ENCODE measurements around the gene PLAAT5. TPM values are rescaled to one million over a fixed set of nuclear protein-coding genes. Genes with fewer than 3 reads are reported as not detected.

The PLAAT5 gene
- total and polyA plus RNA-seq, 11 donors, result 0.49 to 7.1 (median 1.5) TPM

DNA sequence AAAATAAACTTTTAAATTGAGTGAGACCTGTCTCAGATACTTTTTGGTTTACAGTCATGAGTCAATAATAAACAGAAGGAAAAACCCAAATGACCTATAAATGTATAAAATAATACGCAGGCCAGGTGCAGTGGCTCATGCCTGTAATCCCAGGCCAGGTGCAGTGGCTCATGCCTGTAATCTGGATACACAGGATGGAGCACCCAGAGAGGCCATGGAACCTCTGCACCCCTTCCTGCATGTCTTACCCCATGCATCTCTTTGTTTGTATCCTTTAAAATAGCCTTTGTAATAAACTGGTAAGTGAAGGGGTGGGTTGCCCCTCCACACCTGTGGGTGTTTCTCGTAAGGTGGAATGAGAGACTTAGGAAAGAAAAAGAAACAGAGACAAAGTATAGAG is 36.7 kb upstream of the PLAAT5 start:
- no peaks in the 10 kb centered on the region for H3K36me3 ChIP-seq
- H3K9me3 ChIP-seq, result peaks cover 0 to 18% (median 0%) of the 10 kb centered on the region in 12 donors
- ATAC-seq, result no peak
- no peaks in the 10 kb centered on the region for H3K27me3 ChIP-seq
- intact Hi-C loops (cut with DNase I), result no loop called here
- H3K4me1 ChIP-seq, result peaks cover 0 to 16% (median 0%) of the 10 kb centered on the region in 12 donors
- no peak for DNase-seq
- H3K4me3 ChIP-seq, result no peak overlapping the region
- 78 to 87% (median 85%) methylated on average over 2 of the region's 2 CpGs for WGBS, 4 donors
- H3K27ac ChIP-seq, result no peak overlapping the region
- TF ChIP-seq POLR2A (IDR thresholded peaks at IDR 0.05), result no peak
- TF ChIP-seq, protein P1, sequence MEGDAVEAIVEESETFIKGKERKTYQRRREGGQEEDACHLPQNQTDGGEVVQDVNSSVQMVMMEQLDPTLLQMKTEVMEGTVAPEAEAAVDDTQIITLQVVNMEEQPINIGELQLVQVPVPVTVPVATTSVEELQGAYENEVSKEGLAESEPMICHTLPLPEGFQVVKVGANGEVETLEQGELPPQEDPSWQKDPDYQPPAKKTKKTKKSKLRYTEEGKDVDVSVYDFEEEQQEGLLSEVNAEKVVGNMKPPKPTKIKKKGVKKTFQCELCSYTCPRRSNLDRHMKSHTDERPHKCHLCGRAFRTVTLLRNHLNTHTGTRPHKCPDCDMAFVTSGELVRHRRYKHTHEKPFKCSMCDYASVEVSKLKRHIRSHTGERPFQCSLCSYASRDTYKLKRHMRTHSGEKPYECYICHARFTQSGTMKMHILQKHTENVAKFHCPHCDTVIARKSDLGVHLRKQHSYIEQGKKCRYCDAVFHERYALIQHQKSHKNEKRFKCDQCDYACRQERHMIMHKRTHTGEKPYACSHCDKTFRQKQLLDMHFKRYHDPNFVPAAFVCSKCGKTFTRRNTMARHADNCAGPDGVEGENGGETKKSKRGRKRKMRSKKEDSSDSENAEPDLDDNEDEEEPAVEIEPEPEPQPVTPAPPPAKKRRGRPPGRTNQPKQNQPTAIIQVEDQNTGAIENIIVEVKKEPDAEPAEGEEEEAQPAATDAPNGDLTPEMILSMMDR (IDR thresholded peaks at IDR 0.05), result no peak

DNA sequence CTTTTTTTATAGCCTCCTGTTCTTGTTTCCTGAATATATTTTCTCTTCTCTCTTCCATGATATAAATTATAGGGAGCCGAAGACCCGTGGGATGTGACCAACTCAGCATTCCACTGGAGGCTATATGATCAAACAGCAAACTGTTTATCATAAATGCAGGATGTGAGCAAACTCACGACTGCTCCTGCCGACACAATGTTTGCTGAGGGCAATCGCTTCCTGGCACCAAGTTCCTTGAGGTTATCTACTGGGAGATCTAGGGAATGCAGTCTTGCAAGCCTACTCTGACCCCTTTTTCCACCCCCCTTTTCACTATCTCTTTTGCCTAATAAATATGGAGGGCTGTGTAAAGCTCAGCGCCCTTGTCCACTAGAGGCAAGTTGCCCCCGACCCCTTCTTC is 32.2 kb upstream of the PLAAT5 start:
- H3K4me1 ChIP-seq, result no peaks in the 10 kb centered on the region
- H3K27ac ChIP-seq, result no peak overlapping the region
- H3K36me3 ChIP-seq, result no peaks in the 10 kb centered on the region
- ATAC-seq (no peak), DNase-seq (no peak)
- no peak overlapping the region for H3K4me3 ChIP-seq
- TF ChIP-seq, protein P1 (IDR thresholded peaks at IDR 0.05), result no peak
- TF ChIP-seq POLR2A (IDR thresholded peaks at IDR 0.05), result no peak
- intact Hi-C loops (cut with DNase I), result no loop called here
- H3K27me3 ChIP-seq, result no peaks in the 10 kb centered on the region
- 81 to 86% (median 81%) methylated on average over 7 of the region's 7 CpGs for WGBS, 4 donors
- peaks cover 0 to 19% (median 0%) of the 10 kb centered on the region in 12 donors for H3K9me3 ChIP-seq

DNA sequence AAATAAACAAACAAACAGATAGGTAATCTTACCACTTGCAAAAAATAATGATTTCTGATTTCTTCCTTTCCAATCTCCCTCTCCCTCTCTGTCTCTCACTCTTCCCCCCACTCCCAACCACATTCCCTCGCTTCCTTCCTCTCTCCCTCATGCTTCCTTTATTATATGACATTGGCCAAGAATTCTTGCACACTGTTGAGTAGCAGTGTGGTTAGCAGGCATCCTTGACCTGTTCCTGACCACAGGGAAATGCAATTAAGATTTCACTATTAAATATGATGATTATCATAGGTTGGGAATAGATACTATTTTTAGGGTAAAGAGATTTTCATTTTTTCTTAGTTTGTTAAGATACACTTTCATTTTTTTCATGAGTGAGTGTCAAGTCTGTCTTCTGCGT is 30.9 kb upstream of the PLAAT5 start:
- intact Hi-C loops (cut with DNase I), result no loop called here
- Histone ChIP-seq H3K27ac (no peak overlapping the region), H3K9me3 (peaks cover 0 to 19% (median 0%) of the 10 kb centered on the region in 12 donors), H3K4me3 (no peak overlapping the region), H3K36me3 (no peaks in the 10 kb centered on the region), H3K4me1 (no peaks in the 10 kb centered on the region), H3K27me3 (no peaks in the 10 kb centered on the region)
- DNase-seq, result no peak
- ATAC-seq, result no peak
- TF ChIP-seq, protein P1 (IDR thresholded peaks at IDR 0.05), result no peak
- TF ChIP-seq POLR2A (IDR thresholded peaks at IDR 0.05), result no peak
- 78 to 86% (median 81%) methylated on average over 2 of the region's 2 CpGs for WGBS, 4 donors

DNA sequence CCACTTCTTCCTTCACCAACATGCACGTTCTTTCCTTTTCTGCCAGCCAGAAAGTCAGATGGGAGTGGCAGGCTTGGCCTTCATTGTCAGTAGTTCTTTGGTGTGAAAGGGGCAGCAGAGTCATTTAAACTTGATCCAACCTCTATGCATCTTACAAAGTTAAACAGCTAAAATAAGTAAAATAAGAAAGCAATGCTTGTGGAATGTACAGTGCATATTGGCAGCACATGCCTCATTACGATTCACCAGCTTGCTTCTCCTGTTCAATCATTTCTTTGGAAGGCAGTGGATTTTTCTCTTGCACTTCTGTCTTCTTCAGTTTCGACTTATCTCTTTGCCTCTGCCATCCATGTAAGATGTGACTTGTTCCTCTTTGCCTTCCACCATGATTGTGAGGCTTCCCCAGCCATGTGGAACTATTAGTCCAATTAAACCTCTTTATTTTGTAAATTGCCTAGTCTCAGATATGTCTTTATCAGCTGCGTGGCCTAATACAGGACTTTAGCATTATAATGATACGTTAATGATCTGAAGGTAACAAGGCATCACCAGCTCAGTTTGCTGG is 29.7 kb upstream of the PLAAT5 start:
- WGBS, 4 donors, result 83 to 87% (median 86%) methylated on average over 5 of the region's 5 CpGs
- no peak for TF ChIP-seq POLR2A (IDR thresholded peaks at IDR 0.05)
- TF ChIP-seq, protein P1 (IDR thresholded peaks at IDR 0.05), result no peak
- Histone ChIP-seq H3K9me3 (peaks cover 0 to 19% (median 0%) of the 10 kb centered on the region in 12 donors), H3K4me3 (no peak overlapping the region), H3K27ac (no peak overlapping the region), H3K36me3 (no peaks in the 10 kb centered on the region), H3K4me1 (no peaks in the 10 kb centered on the region), H3K27me3 (no peaks in the 10 kb centered on the region)
- no peak for DNase-seq
- no peak for ATAC-seq
- intact Hi-C loops (cut with DNase I), result no loop called here
